GM19043 (cell line): ENCODE data around the gene NFASC.

ENCODE experiments used
- ATAC-seq: cut with Tn5 transposase; IDR thresholded peaks from one replicate; pipeline ENCODE4 v1.9.1; 2021; ENCODE audit warnings: low read depth; ENCODE audit not compliant: unreplicated experiment

NFASC gene

GRCh38 chr1:205056188-205056611, 185.5 kb downstream of the NFASC start:
- ATAC-seq: no peak

- ATAC-seq: no peak
Observed at GRCh38 chr1:205056956-205057568, 186.4 kb downstream of the NFASC start.

- no peak for ATAC-seq
Observed at GRCh38 chr1:205057808-205058575, 187.3 kb downstream of the NFASC start.

- no peak for ATAC-seq
Observed at GRCh38 chr1:205058853-205059252, 188.2 kb downstream of the NFASC start.

GRCh38 chr1:205059660-205060059, 189.0 kb downstream of the NFASC start:
- ATAC-seq: no peak

GRCh38 chr1:205060746-205061145, 190.1 kb downstream of the NFASC start:
- no peak for ATAC-seq

DNA sequence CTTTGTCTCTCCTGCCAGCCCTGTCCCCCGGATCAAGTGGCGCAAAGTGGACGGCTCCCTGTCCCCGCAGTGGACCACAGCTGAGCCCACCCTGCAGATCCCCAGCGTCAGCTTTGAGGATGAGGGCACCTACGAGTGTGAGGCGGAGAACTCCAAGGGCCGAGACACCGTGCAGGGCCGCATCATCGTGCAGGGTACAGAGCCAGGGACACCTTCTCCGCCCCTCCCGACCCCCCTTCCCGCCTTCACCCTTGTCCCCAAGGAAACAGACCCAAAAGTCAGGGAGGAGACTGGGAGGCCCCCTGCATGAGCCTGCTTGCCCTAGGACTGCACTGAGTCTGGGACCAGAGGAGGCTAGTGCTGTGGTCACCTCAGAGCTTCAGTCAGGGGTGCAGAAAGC, 190.6 kb downstream of the NFASC start:
- ATAC-seq: no peak

DNA sequence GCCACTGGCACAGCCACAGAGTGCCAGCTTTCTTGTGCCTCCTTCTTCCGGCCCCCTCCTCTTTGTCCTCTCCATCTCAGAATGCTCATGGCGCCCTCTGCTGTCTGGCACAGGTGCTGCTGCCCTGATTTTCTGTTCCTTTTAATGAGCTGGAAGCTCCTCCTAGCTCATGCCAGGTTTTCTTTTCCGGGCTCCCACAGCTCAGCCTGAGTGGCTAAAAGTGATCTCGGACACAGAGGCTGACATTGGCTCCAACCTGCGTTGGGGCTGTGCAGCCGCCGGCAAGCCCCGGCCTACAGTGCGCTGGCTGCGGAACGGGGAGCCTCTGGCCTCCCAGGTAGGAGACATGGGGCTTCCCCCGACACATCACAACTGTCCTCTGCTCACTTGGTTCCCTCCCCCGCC, 191.0 kb downstream of the NFASC start:
- no peak for ATAC-seq

DNA sequence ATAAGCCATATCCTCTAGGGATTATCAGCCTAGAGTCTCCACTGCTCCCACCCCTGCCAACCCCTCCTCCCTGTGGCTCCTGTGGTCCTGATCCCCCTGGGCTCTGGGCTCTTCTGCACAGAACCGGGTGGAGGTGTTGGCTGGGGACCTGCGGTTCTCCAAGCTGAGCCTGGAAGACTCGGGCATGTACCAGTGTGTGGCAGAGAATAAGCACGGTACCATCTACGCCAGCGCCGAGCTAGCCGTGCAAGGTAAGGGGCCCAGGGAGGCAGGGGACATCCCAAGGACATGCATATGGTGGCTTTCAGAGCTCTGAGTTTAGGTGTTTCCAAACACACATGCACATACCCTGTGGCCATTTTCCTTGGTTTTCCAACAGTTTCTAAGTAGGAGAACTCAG, 191.7 kb downstream of the NFASC start:
- no peak for ATAC-seq

- no peak for ATAC-seq
Observed at GRCh38 chr1:205062895-205063294, 192.2 kb downstream of the NFASC start.

DNA sequence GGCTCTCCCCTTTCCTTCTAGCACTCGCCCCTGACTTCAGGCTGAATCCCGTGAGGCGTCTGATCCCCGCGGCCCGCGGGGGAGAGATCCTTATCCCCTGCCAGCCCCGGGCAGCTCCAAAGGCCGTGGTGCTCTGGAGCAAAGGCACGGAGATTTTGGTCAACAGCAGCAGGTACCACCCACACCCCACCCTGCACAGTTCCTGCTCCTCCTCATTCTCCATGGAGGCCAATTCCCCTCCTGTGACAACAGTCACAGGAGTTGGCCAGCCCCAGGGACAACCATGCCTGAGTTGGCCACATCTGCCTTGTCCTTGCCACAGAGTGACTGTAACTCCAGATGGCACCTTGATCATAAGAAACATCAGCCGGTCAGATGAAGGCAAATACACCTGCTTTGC, 193.6 kb downstream of the NFASC start:
- no peak for ATAC-seq

DNA sequence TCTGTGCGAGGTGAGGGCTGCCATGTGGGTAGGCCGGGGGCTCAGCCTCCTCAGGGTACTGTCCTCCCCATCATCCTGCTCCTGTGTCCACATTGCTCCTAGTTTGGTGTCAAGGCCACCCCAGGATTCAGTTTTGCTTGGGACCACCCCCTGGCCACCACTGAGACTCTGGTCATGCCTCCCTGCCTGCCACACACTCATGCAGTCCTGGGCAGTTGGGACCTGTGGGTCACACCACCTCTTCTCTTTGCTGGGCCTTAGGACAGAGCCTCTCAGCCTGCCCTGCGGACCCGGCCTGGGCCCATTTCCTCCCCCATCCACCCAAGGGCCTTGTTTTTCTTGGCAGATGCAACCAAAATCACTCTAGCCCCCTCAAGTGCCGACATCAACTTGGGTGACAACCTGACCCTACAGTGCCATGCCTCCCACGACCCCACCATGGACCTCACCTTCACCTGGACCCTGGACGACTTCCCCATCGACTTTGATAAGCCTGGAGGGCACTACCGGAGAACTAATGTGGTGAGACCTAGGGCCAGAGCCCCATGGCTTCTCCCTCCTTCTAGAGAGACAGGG, 194.2 kb downstream of the NFASC start:
- no peak for ATAC-seq

DNA sequence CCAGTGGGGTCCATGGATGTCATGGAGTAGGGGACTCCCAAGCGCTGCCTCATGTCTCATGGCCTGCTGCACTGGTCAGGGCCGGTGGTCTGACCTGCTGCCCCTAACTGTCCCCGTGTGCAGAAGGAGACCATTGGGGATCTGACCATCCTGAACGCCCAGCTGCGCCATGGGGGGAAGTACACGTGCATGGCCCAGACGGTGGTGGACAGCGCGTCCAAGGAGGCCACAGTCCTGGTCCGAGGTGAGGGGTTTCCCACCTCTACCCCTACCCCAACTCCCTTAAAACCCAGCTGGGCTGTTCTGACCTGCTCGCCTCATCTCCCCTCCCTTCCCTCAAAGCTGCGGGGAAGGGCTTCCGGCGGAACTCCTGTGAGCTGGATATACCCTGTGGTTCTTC, 195.0 kb downstream of the NFASC start:
- no peak for ATAC-seq

DNA sequence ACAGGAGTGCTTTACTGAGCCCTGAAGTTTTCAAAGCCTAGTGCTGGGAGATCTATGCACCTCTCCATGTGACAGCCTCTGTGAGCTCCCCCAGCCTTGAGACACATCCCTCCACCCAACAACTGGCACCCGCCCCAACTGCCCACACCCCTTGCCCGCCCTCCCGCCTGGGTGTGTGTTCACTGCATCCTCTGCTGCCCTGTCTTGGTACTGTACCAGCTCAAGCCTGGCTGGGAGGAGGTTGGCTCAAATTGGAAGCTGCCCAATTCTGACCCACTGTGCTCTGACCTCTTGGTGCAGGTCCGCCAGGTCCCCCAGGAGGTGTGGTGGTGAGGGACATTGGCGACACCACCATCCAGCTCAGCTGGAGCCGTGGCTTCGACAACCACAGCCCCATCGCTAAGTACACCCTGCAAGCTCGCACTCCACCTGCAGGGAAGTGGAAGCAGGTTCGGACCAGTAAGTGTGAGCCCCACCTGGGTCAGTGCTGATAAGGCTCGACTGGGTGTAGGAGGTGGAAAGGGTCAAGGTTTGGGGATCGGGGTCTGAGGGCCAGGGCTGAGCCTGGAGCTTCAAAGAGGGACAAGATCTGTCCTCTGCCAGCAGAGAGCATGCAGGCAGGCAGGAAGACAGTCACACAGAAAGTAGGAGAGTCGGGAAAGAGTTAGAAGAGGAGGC, 195.6 kb downstream of the NFASC start:
- ATAC-seq: no peak

DNA sequence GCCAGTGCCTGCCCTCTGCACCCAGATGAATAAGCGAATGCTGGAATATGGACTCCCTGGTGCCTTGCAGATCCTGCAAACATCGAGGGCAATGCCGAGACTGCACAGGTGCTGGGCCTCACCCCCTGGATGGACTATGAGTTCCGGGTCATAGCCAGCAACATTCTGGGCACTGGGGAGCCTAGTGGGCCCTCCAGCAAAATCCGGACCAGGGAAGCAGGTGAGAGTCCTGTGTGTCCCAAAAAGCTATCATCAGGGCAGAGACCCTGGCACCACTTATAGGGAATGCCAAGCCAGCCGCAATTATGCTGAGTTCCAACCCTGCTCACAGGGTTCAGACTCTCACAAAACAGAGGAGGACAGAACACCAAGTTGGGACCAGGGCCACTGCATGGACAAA, 196.4 kb downstream of the NFASC start:
- no peak for ATAC-seq

DNA sequence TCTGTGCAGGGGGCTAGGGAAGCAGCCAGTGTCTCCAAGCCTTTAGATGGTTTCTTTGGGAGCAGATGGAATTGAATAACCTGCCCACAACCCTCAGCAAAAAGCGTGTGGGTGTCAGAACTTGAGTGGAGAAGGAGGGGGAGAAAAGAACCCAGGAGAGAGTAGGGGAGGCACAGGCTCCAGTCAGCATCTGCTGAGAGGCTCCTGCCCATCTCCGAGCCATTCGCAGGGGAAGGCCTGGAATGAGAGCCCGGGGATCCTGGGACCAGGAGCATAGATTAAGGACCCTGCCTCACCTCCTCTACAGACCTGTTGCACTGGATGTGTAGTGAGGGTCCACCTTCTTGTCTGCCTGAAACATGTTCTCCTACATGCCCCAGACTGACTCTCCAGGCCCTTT, 197.3 kb downstream of the NFASC start:
- no peak for ATAC-seq

DNA sequence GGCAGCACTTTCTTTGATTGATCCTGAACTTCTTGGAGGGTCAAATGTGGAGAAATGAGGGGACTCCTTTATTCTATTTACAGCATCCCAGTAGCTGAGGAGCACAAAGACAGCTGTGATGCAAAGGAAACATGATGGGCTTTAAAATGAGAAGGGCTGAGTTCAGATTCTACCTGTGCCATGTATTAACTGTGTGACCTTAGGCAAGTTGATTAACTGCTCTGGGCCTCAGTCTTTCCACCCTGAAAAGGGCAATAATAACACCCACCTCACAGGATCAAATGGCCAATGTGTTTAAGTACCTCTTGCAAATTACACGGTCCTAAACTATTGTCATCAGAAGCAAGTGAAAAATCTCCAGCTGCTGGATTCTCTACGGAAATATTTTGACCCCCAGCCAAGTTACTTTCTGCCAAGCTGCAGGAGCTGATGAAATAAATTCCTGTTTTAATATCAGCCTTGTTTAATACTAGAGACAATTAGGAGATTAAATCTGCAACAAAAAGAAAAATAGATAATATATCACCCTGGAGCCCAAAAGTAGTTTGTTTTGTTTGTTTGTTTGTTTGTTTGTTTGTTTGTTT, 197.9 kb downstream of the NFASC start:
- no peak for ATAC-seq

DNA sequence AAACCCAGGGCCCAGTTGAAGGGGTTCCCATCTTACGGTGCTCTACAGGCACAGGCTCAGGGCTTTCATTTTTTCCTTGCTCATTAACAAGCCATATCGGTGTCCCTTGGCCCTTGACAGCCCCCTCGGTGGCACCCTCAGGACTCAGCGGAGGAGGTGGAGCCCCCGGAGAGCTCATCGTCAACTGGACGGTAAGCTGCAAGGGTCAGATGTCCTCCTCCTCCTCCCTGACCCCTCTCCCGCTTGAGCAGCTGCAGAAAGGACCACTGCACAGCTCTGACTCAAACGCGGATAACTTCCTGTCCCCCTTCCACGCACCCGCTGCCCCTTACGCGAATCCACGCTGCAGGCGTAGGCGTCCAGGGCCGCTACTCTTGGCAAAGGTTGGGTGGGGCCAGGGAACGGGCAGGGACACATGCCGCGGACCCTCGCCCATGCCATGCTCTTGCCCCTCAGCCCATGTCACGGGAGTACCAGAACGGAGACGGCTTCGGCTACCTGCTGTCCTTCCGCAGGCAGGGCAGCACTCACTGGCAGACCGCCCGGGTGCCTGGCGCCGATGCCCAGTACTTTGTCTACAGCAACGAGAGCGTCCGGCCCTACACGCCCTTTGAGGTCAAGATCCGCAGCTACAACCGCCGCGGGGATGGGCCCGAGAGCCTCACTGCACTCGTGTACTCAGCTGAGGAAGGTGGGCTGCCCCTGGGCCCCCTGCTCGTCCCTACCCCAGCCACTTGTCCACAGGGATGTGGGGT, 198.9 kb downstream of the NFASC start:
- ATAC-seq: no peak

- no peak for ATAC-seq
Observed at GRCh38 chr1:205071028-205071409, 200.4 kb downstream of the NFASC start.

DNA sequence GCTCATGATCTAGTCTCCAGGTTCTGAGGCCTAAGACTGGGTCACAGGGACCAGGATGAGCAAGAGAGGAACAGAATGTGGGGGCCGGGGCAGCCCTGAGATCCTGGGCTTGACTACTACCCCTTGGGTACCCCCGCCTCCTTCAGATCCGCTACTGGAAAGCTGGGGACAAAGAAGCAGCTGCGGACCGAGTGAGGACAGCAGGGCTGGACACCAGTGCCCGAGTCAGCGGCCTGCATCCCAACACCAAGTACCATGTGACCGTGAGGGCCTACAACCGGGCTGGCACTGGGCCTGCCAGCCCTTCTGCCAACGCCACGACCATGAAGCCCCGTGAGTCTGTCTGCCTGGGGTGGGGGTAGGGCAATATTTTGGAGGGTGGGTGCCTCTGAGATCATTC, 201.1 kb downstream of the NFASC start:
- no peak for ATAC-seq
